OCI-LY1 (cell line): ENCODE measurements around the gene PRSS8.

ENCODE experiments used
- H2AFZ ChIP-seq: fragments of 200-600 bp; sonication (generic), shearing (Covaris generic); 2 replicates; pipeline ENCODE4 v1.6.0; 2014; ENCODE audit warnings: antibody characterized with exemption, mild to moderate bottlenecking, low read length
- H3F3A ChIP-seq: fragments of 200-600 bp; sonication (generic), shearing (Covaris generic); 2 replicates; pipeline ENCODE4 v1.6.0; 2014; ENCODE audit warnings: mild to moderate bottlenecking, antibody characterized with exemption, low read length, moderate library complexity; ENCODE audit not compliant: insufficient read depth
- H3K27ac ChIP-seq: fragments of 200-600 bp; sonication (generic); 2 replicates; pipeline ENCODE4 v1.5.1; 2014; ENCODE audit warnings: low read length, mixed run types, mild to moderate bottlenecking, low read depth; ENCODE audit not compliant: poor library complexity, severe bottlenecking
- H3K27me3 ChIP-seq: fragments of 200-600 bp; sonication (generic); 2 replicates; pipeline ENCODE4 v1.6.0; 2014; ENCODE audit warnings: antibody characterized with exemption, mild to moderate bottlenecking, low read length, moderate library complexity; ENCODE audit not compliant: insufficient read depth
- H3K36me3 ChIP-seq: fragments of 200-600 bp; sonication (generic); 2 replicates; pipeline ENCODE4 v1.6.1; 2014; ENCODE audit warnings: mild to moderate bottlenecking, antibody characterized with exemption, low read length, moderate library complexity, mixed read lengths; ENCODE audit not compliant: insufficient read depth
- H3K4me1 ChIP-seq: fragments of 200-600 bp; sonication (generic); 2 replicates; pipeline ENCODE4 v1.5.1; 2014; ENCODE audit warnings: mild to moderate bottlenecking, low read length, moderate library complexity; ENCODE audit not compliant: insufficient read depth, severe bottlenecking
- H3K4me2 ChIP-seq: fragments of 200-600 bp; sonication (generic), shearing (Covaris generic); 2 replicates; pipeline ENCODE4 v1.6.1; 2014; ENCODE audit warnings: low read length
- H3K4me3 ChIP-seq: fragments of 200-600 bp; sonication (generic); 2 replicates; pipeline ENCODE4 v1.5.1; 2014; ENCODE audit warnings: low read length, low read depth, mild to moderate bottlenecking, mixed read lengths; ENCODE audit not compliant: poor library complexity, severe bottlenecking
- H3K79me2 ChIP-seq: fragments of 200-600 bp; shearing (Covaris generic); 2 replicates; pipeline ENCODE4 v1.6.1; 2016; ENCODE audit warnings: mixed run types, low read length, mixed read lengths; ENCODE audit not compliant: insufficient read depth
- H3K9ac ChIP-seq: fragments of 200-600 bp; sonication (generic), shearing (Covaris generic); 2 replicates; pipeline ENCODE4 v1.6.1; 2014; ENCODE audit warnings: mild to moderate bottlenecking, low read length, mixed read lengths
- H3K9me2 ChIP-seq: fragments of 200-600 bp; sonication (generic), shearing (Covaris generic); 2 replicates; pipeline ENCODE4 v1.6.1; 2014; ENCODE audit warnings: low read depth, mild to moderate bottlenecking, low read length, mixed read lengths
- H3K9me3 ChIP-seq: fragments of 200-600 bp; shearing (Covaris generic); 2 replicates; pipeline ENCODE4 v1.6.1; 2014; ENCODE audit warnings: low read length, mixed read lengths
- H4K20me1 ChIP-seq: fragments of 200-600 bp; sonication (generic), shearing (Covaris generic); 2 replicates; pipeline ENCODE4 v1.6.0; 2016; ENCODE audit warnings: mild to moderate bottlenecking, low read length; ENCODE audit not compliant: insufficient read depth
- CTCF ChIP-seq: fragments of 200-600 bp; sonication (generic), shearing (Covaris generic); IDR thresholded peaks from 2 replicates; pipeline ENCODE4 v1.5.1; 2017; ENCODE audit warnings: mild to moderate bottlenecking, antibody characterized with exemption, low read length, moderate library complexity, mixed read lengths
- EZH2 ChIP-seq: fragments of 200-600 bp; sonication (generic), shearing (Covaris generic); IDR thresholded peaks from 2 replicates; pipeline ENCODE4 v1.8.0; 2017; ENCODE audit warnings: borderline replicate concordance, mixed run types, mild to moderate bottlenecking, antibody characterized with exemption, low read length, moderate library complexity, mixed read lengths

The PRSS8 gene

GRCh38 chr16:31113121-31114120 is 22.1 kb downstream of the PRSS8 start:
- TF ChIP-seq EZH2 (no peak), CTCF (no peak)
- no peaks in the 10 kb centered on the region for H3K27me3 ChIP-seq
- no peak overlapping the region for H3K4me3 ChIP-seq
- no peaks in the 10 kb centered on the region for H3F3A ChIP-seq
- H3K36me3 ChIP-seq, result peaks cover 34% of the 10 kb centered on the region
- H3K9me3 ChIP-seq, result no peaks in the 10 kb centered on the region
- no peaks in the 10 kb centered on the region for H4K20me1 ChIP-seq
- H3K27ac ChIP-seq, result no peak overlapping the region
- H3K9ac ChIP-seq, result no peak overlapping the region
- H3K4me2 ChIP-seq, result no peak overlapping the region
- H3K4me1 ChIP-seq, result peaks cover 21% of the 10 kb centered on the region
- H3K9me2 ChIP-seq, result no peaks in the 10 kb centered on the region
- H3K79me2 ChIP-seq, result peaks cover 5% of the 10 kb centered on the region; the same call in 1 of the 2 replicates
- no peak overlapping the region for H2AFZ ChIP-seq

- no peak for TF ChIP-seq CTCF
- no peak for TF ChIP-seq EZH2
- H3K4me3 ChIP-seq, result no peak overlapping the region
- H2AFZ ChIP-seq, result no peak overlapping the region
- H3K4me1 ChIP-seq, result peaks cover 20% of the 10 kb centered on the region
- no peaks in the 10 kb centered on the region for H3K9me2 ChIP-seq
- H3K36me3 ChIP-seq, result peaks cover 34% of the 10 kb centered on the region
- no peaks in the 10 kb centered on the region for H3F3A ChIP-seq
- no peaks in the 10 kb centered on the region for H3K27me3 ChIP-seq
- H3K79me2 ChIP-seq, result no peaks in the 10 kb centered on the region
- H3K27ac ChIP-seq, result no peak overlapping the region
- H4K20me1 ChIP-seq, result no peaks in the 10 kb centered on the region
- H3K4me2 ChIP-seq, result no peak overlapping the region
- no peak overlapping the region for H3K9ac ChIP-seq
- H3K9me3 ChIP-seq, result no peaks in the 10 kb centered on the region
Observed at GRCh38 chr16:31112711-31113110, 22.8 kb downstream of the PRSS8 start.

- Histone ChIP-seq H3K36me3 (peaks cover 34% of the 10 kb centered on the region), H3K9ac (no peak overlapping the region), H4K20me1 (no peaks in the 10 kb centered on the region), H3K4me1 (peaks cover 27% of the 10 kb centered on the region), H3K27ac (no peak overlapping the region), H3K27me3 (no peaks in the 10 kb centered on the region), H3K9me2 (no peaks in the 10 kb centered on the region), H2AFZ (no peak overlapping the region), H3K79me2 (no peaks in the 10 kb centered on the region), H3K9me3 (no peaks in the 10 kb centered on the region), H3K4me2 (no peak overlapping the region), H3F3A (peaks cover 5% of the 10 kb centered on the region), H3K4me3 (no peak overlapping the region)
- no peak for TF ChIP-seq EZH2
- no peak for TF ChIP-seq CTCF
Observed at GRCh38 chr16:31111881-31112466, 23.6 kb downstream of the PRSS8 start.
